AG10803 (cell line): Measurements from ENCODE around the gene C9.
"Not testable (repeated sequence)": the region's sequence is repeated elsewhere in the genome, so short reads cannot be mapped to it uniquely, and the experiment has no call there.

Source experiments
- DNase-seq: peaks from one replicate; pipeline ENCODE4 v3.0.0; 2010; ENCODE audit warnings: low read depth
- H3K4me3 ChIP-seq: 2 replicates; pipeline ENCODE4 v1.5.1; 2011; ENCODE audit warnings: mild to moderate bottlenecking, low read length, control low read depth
- CTCF ChIP-seq: conservative IDR thresholded peaks from 2 replicates; pipeline ENCODE4 v1.5.1; 2011; ENCODE audit warnings: mild to moderate bottlenecking, low read length, control low read depth, inconsistent platforms

C9 gene

GRCh38 chr5:39301406-39301805 lies 62.9 kb downstream of the C9 start:
- H3K4me3 ChIP-seq = no peak overlapping the region
- no peak for DNase-seq

GRCh38 chr5:39299962-39300361 lies 64.3 kb downstream of the C9 start:
- no peak for TF ChIP-seq CTCF
- no peak overlapping the region for H3K4me3 ChIP-seq
- no peak for DNase-seq

More at GRCh38 chr5:39301406-39301805, 62.9 kb downstream of the C9 start:
- no peak for TF ChIP-seq CTCF

GRCh38 chr5:39294736-39295135 lies 69.6 kb downstream of the C9 start:
- no peak for TF ChIP-seq CTCF
- H3K4me3 ChIP-seq = no peak overlapping the region
- DNase-seq = no peak

- no peak overlapping the region for H3K4me3 ChIP-seq
- no peak for TF ChIP-seq CTCF
- no peak for DNase-seq
Observed at GRCh38 chr5:39284552-39284951, 79.7 kb downstream of the C9 start.

GRCh38 chr5:39283231-39283818 lies 81.0 kb downstream of the C9 start:
- peak; percentile 70 for DNase-seq
- TF ChIP-seq CTCF = peak; percentile 84
- no peak overlapping the region for H3K4me3 ChIP-seq

GRCh38 chr5:39282561-39282960 lies 81.7 kb downstream of the C9 start:
- H3K4me3 ChIP-seq = no peak overlapping the region
- no peak for DNase-seq
- no peak for TF ChIP-seq CTCF

GRCh38 chr5:39275865-39276264 lies 88.4 kb downstream of the C9 start:
- not testable (repeated sequence) for DNase-seq, H3K4me3 ChIP-seq
